Ovary (tissue), 3 donors: ENCODE data around the gene QRICH2.

Experiments
- EP300 ChIP-seq: sonication (generic); formaldehyde crosslinking; IDR thresholded peaks from one replicate; pipeline ENCODE4 v1.6.1; 2017; ENCODE audit warnings: antibody characterized with exemption
- POLR2A ChIP-seq: fragments of 450-650 bp; IDR thresholded peaks from one replicate; pipeline ENCODE4 v1.6.1; 2017; ENCODE audit warnings: antibody characterized with exemption, mild to moderate bottlenecking, moderate library complexity
- TF ChIP-seq, protein P1 (sequence below), 3 donors: fragments of 450-650 bp in 2 of 3; fragments of 200-600 bp in 1 of 3; IDR thresholded peaks; one replicate each; pipeline versions ENCODE4 v1.5.1 to v1.8.0; 2016 to 2022; ENCODE audit warnings: antibody characterized with exemption in 3 of 3, mild to moderate bottlenecking in 1 of 3
- donor health status: DM: no; HTN: no; CAD: no.

DNA sequence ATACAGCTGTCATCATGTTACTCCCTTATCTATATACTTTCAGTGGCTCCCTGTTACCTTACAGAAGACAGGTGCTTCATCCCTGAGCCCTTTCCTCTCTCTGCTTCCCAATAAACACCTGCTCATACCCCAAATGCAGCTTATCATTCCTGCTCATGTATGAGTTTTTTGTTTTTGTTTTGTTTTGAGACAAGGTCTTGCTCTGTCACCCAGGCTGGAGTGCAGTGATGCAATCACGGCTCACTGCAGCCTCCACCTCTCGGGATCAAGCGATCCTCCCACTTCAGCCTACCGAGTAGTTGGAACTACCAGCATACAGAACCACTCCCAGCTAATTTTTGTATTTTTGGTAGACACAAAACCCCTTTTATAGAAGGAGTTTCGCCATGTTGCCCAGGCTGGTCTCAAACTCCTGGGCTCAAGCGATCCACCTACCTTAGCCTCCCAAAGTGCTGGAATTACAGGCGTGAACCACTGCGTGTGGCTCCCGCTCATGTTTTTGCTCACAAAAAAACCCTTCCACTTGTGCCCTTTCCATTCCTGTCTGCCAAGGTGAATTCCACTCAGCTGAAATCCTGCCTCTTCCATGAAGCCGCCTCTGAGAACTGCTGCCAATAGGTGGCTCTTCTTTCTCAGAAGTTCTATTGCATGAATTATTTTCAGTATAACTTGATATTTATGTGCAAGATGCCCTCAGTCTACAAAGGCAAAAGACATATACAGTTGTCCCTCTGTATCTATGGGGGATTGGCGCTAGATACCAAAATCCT, 59.9 kb downstream of the QRICH2 start:
- TF ChIP-seq, protein P1, sequence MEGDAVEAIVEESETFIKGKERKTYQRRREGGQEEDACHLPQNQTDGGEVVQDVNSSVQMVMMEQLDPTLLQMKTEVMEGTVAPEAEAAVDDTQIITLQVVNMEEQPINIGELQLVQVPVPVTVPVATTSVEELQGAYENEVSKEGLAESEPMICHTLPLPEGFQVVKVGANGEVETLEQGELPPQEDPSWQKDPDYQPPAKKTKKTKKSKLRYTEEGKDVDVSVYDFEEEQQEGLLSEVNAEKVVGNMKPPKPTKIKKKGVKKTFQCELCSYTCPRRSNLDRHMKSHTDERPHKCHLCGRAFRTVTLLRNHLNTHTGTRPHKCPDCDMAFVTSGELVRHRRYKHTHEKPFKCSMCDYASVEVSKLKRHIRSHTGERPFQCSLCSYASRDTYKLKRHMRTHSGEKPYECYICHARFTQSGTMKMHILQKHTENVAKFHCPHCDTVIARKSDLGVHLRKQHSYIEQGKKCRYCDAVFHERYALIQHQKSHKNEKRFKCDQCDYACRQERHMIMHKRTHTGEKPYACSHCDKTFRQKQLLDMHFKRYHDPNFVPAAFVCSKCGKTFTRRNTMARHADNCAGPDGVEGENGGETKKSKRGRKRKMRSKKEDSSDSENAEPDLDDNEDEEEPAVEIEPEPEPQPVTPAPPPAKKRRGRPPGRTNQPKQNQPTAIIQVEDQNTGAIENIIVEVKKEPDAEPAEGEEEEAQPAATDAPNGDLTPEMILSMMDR (IDR thresholded peaks at IDR 0.05): no peak
- TF ChIP-seq POLR2A (no peak), EP300 (no peak)
